NCI-H345 treated with DMSO at 0.1 percent for 48 hours (cell line): ENCODE results near the gene SCMH1.

ENCODE experiments used
- DNase-seq: peaks from one replicate; lab custom pipeline; 2025; ENCODE audit not compliant: unreplicated experiment; lab: John Stamatoyannopoulos, UW

The SCMH1 gene

DNA sequence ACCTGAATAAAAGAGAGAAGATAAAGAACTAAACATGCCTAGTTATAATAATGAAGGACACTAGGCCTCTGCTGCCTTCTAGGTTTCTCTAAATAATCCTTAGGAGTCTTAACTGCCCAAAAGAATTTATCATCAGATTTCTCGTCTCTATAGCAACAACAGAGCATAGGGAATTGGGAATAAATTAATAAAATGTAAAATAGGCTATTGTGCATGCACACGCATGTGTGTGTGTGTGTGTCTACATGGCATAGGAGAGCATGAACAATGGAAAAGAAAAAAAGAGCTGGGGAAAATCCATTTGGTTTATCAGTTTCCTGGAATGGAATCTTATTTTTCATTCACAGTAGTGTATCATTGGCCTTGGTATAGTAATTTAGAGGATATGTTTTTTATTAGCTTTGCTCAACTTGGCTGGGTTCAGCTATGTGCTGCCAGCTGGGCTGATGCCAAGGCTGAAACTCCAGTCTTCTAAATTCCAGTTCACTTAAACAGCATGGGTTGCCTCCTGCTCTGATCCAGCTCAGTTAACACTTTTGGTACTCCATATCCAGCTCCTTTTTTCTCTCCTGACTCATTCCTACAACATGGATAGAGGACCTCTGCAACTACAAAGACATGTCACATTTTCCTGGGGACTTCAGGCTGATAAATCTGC, 140.0 kb downstream of the SCMH1 start:
- DNase-seq: no peak

DNA sequence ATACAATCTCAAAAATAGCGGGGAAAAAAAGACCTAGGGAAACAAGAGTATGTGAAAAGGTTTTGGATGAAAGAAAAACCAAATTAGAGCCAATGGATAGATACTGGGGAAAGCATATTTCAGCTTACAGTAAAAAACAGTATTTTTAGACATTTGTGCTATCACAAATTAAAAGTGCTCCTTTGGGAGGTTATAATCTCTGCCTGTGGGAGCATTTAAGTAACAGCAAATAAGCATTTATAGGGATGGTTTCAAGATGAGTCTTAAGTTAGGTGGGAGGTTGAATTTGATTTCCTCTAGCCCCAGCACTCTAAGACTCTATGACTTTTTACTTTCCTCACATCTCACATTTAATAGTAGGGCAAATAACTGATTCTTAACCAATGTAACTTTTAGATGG, 141.0 kb downstream of the SCMH1 start:
- DNase-seq: no peak

DNA sequence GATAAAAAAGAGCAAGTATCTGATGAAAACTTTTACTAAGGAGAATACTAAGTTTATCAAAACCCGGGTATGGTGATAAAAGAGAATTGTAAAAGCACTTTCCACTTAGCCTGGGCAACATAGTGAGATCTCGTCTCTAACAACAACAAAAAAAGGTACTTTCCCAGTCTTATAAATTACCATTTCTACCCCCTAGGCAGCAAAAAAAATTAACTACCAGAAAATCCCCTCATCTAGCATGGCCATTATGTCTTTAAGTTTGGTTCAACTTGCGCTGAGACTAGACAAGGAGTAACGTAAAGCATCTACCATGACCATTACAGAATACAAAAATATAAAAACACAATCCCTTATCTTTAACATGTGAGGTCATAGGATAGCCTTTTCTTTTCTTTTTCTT, 141.9 kb downstream of the SCMH1 start:
- no peak for DNase-seq

DNA sequence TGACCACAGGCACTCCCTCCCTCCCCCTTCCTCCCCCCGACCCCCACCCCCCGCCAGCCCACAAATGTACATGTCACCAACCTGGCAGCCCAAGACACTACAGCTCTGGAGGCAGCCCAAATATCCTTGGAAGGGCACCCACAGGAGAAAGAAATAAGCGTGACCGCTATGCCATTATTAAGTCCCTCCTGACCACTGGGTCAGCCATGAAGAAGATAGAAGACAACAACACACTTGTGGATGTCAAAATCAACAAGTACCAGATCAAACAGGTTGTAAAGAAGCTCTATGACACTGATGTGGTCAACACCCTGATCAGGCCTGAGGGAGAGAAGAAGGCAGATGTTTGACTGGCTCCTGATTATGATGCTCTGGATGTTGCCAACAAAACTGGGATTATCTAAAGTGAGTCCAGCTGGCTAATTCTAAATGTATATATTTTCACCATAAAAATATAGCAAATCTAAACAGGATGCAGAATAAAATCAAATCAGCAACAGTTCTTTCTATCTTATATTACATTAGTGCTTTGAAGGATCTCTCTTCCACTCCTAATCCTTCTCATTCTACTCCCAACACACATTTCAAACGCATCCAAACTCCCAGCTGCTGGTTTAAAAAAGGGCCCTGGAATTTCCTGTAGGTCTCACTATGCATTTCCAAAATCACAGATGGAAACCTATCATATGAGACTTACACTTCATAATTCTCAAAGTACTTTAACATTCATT, 143.2 kb downstream of the SCMH1 start:
- no peak for DNase-seq

DNA sequence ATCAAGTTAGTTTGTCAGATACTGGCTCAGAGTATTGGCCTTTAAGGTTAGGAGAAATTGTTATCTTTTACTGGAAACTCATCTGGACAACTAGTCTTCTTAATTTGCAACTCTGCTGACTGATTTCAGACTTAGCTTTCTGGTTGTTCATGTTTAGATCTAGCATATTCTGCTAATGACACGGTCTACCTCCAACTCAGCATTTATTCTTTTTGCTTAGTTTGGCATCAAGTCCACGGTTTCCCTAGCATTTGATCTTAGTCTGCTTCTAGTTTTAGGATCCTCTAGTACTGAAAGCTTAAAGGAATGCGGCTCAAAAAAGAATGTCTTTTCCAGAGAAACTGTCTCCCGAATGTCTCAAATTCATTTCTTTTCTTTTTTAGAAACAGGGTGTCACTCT, 145.0 kb downstream of the SCMH1 start:
- no peak for DNase-seq

DNA sequence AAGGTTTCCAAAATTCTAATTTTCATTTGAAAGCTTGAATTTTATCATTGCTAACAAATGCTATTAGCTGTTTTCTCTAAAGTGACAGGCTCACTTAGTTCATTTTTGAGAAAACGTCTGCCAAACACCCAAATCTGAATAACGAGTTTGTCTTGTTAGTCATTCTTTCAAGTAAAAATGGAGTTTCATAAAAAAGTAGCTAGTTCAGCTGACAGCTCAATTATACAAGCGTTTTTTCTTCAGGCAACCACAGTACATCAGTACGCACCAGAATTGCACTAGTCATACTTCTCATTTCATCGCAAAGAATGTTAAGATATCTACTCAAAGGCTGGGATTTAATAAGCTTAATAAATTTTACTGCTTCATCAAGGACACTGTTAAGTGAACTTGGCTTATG, 148.3 kb downstream of the SCMH1 start:
- DNase-seq: no peak

DNA sequence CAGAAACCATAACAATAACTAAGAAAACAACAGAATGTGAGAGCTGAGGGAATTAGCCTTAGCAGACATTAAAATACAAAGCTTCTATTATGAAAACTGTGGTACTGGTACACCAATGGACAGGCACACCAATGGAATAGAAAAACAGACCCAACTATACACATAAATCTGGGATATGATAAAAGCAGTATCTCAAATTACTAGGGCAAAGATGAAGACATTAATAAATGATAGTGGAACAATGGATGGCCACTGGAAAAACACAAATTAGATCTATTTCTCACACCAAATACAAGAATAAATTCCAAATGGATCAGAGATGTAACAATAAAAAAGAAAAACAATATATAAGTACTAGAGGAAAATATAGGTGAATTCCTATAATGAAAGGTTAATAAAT, 155.2 kb downstream of the SCMH1 start:
- DNase-seq: no peak

DNA sequence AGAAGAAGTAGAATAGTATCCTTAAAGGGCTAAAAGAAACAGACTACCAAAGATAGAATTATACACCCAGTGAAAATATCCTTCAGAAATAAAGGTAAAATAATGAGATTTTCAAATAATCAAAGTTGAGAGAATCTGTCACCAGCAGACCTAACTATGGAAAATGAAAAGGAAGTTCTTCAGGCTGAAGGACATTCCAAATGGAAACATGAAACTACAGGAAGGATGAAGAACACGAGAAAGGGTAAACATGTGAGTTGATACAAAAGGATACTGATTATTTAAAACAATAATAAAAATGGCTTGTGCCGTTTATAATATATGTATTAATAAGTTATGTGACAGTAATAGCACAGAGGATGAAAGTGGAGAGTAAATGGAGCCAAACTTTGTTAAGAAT, 163.5 kb downstream of the SCMH1 start:
- no peak for DNase-seq

DNA sequence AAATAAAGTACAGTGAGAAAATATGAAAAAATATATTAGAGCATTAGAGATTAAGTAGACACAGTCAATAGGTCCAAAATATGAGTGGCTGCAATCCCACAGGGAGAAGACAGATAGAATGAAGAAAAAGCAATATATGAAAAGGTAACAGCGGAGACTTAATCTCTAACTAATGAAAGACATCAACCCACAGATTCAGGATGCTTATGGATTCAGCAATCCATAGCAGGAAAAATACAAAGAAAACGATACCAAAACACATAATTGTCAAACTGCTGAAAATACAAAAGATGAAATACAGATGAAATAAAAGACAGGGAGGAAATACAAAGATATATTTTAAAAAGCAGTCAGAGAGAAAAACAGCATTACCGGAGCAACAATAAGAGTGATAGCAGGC, 163.9 kb downstream of the SCMH1 start:
- DNase-seq: no peak

DNA sequence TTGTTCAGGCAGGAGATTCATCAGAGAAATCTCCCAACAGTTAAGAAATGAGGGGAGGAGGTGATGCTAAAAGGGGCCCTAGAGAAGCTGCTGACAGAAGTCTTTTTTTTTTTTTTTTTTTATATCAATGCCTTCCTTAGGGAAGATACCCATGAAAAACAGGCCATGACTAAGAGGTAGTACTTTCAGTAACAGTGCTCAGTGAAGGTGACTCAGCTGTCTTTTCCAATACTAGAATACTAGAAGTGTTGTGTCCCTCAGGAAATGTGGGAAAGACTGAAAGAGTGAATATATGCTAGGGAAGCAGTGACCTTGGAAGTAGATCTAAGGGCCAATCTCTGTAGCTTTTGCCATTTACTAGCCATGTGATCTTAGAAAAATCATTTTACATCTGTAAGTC, 168.1 kb downstream of the SCMH1 start:
- no peak for DNase-seq

DNA sequence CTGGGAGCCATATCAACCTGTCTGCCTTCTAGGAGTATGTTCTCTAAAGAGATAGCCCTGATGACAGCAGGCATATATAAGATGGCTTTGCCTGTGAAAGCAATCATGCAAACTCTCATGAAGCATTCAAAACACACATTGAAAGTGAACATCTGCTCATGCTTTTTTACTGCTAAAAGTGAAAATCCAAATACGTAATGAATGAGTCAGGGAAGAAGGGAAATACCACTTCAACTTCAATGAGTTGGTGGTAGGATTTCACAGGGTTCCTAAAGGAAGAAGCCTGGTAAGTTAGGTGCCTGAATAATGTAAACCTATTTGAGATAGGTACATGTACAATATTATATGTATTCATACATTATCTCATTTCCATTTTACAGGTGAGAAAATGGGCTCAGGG, 170.1 kb downstream of the SCMH1 start:
- no peak for DNase-seq

DNA sequence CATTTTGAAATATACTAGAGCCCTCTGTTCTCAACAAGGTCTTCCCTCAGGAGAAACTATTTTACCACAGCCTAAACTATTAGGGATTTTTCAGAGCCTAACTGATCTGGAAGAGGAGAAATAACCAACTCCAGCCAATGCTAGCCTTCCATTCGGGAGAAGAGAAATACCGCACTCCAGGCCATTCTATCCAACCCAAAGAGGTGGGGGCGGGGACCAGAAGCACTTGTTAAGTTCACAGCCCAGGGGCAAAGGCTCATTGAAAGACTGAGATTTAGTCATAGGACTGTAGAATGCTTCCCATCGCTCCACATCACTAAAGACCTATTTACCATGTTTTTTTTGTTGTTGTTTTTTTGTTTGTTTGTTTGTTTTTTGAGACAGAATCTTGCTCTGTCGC, 185.2 kb downstream of the SCMH1 start:
- no peak for DNase-seq

DNA sequence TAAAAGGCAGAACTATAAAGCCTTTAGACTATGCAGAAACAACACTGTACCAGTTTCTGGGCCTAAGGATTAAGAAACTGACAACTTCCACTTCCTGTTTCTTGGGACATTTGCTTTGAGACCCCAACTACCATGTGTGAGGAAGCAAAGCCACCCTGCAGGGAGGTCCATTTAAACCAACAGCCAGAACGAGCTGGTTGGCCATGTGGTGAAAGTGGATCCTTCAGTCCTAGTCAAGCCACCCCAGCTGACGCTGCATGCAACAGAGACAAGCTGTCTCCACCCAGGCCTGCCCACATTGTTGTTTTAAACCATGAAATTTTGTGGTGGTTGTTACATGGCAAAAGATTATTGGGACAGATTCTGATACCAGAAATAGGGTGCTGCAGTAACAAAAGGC, 188.8 kb downstream of the SCMH1 start:
- DNase-seq: no peak

DNA sequence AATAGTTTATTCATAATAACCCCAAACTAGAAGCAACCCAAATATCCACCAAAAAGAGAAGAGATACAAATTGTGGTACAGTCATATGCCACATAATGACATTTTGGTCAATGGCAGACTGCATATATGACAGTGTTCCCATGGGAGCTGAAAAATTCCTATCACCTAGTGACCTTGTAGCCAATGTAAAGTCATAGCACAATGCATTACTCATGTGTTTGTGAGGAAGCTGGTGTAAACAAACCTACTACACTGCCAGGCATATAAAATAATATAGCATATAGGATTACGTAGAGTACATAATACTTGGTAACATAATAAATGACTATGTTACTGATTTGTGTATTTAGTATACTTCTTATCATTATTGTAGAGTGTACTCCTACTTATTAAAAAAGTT, 191.1 kb downstream of the SCMH1 start:
- no peak for DNase-seq

DNA sequence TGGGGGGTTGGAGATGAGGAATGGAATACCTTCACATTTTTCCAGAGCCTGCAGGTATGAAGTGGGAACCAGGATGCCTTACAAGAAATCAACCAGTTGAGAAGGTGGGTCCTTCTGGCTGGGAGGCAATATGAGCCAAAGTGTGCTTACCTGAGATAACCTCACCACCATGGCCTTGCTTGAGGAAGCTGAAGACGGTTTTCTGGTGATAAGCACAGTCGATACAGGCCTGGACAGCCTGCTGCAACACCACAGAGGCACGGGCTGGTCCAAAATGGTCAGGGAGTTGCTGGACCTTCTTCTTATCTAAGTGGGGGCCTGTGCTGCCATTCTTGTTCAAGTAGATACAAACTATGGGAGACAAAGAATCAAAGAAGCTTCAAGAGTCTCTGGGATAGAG, 193.6 kb downstream of the SCMH1 start:
- no peak for DNase-seq

DNA sequence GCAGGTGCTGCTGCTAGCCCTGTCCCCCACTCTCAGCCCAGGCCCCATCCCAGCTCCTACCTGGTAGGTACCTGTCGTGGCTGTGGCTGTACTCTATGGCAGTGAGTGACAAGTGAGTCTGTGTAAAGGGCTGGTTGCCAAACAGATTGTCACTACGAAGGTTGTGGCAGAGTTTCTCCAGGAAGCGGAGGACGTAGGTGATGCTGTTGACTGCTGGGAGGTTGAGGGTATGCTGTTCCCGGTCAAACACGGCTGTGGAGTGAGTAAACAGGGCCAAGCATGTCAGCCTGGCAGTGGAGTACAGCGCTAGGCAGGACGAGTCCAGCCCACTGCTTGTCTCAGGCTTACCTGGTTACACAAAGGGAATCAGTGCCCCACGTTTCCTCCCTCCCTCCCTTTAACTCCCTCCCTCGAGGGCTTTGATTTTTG, 195.7 kb downstream of the SCMH1 start:
- DNase-seq: no peak

DNA sequence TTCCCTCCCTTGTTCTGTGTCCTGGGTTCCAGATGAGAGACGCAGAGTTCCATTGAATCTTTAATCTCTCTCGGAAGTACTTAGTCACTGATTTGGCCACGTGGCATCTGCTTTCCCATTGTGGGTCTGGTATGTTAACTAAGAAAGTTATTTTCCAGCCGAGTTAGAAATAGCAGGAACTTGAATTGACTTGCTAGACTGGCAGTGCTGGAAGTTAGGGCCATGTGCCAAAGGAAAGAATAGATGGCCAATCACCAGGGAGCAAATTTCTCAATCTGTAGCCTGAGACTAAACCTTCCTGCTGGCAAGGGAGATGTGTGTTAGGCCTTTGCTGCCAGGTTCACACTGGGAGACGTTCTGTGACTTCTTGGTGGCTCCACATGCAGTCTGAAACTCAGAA, 196.4 kb downstream of the SCMH1 start:
- no peak for DNase-seq

DNA sequence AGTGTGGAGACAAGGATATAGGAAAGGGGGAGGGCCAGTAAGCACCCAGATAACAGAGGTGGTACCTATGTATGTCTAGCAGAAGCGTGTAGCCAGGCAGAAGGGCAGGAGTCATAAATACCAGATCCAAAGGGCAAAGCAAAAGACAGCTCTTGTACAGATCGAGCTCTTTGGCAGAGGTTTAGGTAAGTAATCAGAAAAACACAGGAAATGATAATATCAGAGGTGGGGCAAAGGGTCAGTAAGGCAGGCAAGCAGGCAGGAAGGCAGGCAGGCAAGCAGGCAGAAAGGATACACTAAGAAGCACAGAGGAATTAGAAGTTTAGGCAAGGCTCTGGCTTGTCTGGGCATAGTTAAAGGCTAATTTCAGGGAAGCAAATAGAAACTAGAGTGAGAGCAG, 197.9 kb downstream of the SCMH1 start:
- no peak for DNase-seq

DNA sequence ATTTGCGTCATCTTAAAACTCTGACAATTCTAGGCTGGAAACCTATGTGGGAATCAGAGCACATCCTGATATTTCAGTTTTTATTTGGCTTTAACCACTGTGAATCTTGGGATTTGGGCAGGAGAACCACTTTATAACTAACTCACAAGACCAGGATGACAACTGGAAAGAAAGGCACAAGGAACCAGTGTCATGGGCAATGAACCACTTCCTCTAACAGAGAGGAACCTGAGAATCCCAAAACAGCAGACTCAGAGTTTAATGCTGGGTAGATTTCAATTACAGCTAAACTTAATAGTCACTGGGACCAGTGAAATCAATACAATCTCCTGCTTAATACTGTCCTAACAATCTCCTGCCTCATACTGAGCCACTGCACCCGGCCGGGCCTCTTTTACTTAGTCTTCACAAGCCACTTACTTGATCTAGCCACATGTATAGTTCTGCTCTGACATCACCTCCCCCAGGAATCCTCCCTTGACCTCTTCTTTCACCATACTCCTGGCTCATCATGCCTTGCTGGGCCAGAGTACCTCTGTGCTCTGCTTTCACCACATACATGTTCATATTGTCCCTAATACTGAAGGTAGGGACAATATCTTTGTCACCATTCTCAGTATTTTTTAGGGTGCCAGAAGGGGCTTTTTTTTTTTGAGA, 200.4 kb downstream of the SCMH1 start:
- DNase-seq: no peak

DNA sequence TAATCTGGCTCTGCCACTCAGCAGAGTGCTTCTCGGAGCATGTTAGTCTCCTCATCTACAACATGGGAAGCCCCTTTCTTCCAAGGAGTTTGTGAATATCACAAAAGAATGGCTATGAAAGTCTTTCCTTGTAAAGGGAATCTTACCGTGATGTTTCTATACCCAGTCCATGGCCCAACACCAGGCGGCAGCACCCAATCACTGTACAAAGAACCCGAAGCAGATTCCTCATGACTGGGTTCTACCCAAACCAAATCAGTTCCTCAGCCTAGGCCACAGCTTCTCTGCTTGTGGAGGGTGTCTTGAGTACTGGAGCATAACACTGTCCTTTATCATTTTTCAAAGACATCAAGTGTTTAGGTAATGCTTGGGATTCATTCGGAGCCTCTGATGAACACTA, 204.0 kb downstream of the SCMH1 start:
- DNase-seq: no peak

DNA sequence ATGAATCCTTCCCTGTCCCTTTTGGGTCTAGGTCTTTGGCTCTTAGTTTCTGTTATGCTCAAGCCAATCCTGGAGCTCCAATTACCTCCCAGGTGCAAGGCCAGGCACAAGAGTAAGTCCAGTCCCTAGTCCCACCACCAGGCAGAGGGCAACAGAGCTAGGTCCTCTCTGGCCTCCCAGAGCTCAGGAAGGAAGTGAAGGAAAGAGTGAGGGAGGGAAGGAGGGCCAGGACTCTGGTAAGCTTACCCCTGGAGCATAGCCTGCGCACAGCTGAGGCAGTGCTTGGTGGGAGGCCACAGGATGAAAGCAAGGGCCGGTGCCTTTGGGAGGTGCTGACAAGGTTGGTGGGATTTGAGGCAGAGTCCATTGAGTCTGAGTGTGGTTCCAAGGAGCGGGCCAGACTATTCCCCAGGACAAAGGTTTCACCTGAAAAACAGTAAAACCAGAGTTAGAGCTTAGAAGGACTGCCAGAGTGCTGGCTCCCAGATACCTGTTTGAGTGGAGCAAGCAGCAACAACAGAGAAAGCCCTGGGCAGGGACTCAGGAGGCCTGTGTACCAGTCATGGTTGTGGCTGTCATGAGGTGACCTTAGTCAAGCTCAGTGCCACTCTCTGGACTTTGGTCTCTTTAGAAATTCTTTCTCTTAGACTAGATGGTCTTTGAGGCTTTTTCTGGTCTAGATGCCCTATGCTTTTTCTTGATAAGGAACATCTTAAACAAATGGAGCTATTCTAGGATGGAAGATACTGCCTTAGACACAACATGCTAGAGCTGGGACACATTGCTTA, 204.8 kb downstream of the SCMH1 start:
- no peak for DNase-seq

DNA sequence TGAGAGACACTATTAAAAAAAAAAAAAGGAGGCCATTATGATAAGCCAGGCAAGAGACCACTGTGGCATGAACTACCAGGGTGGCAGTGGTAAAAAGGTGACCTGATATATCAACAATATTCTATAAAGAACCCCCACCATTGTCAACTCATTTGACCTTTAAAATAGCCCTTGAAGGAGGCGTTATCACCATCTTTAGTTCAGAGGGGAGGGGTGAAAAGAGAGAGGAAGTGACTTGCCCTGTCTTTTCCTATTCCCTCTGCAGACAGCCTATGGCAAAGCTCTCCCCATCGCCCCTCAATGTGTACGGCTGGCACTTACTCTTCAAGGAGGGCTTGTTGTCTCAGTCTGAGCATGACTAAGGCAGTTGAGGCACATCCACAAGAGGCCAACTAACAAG, 208.8 kb downstream of the SCMH1 start:
- DNase-seq: no peak
